LNCaP clone FGC (cell line): ENCODE results near the gene IQGAP2.

Experiments used
- DNase-seq: peaks from one replicate; pipeline ENCODE4 v3.0.0-alpha.2; 2011; ENCODE audit warnings: low read depth
- H3K4me3 ChIP-seq: 2 replicates; pipeline ENCODE4 v1.5.1; 2011; ENCODE audit warnings: mild to moderate bottlenecking, low read depth, low read length, control low read depth
- CTCF ChIP-seq: IDR thresholded peaks from 2 replicates; pipeline ENCODE4 v1.5.1; 2012; ENCODE audit warnings: mild to moderate bottlenecking; ENCODE audit not compliant: control insufficient read depth, insufficient read depth; ENCODE audit errors: extremely low read depth

The IQGAP2 gene

GRCh38 chr5:76391014-76391413 lies 12.1 kb upstream of the IQGAP2 start:
- H3K4me3 ChIP-seq: no peak overlapping the region
- no peak for DNase-seq
- no peak for TF ChIP-seq CTCF

- DNase-seq: no peak
- H3K4me3 ChIP-seq: no peak overlapping the region
- no peak for TF ChIP-seq CTCF
Measured at GRCh38 chr5:76393035-76393680, 9.9 kb upstream of the IQGAP2 start.

- no peak for DNase-seq
- TF ChIP-seq CTCF: no peak
Measured at GRCh38 chr5:76397200-76397599, 5.9 kb upstream of the IQGAP2 start.

GRCh38 chr5:76399268-76399667 lies 3.8 kb upstream of the IQGAP2 start:
- H3K4me3 ChIP-seq: no peak overlapping the region

More at GRCh38 chr5:76397200-76397599, 5.9 kb upstream of the IQGAP2 start:
- H3K4me3 ChIP-seq: no peak overlapping the region

GRCh38 chr5:76400466-76400865 lies 2.6 kb upstream of the IQGAP2 start:
- H3K4me3 ChIP-seq: no peak overlapping the region
- DNase-seq: no peak
- TF ChIP-seq CTCF: no peak

More at GRCh38 chr5:76399268-76399667, 3.8 kb upstream of the IQGAP2 start:
- DNase-seq: no peak
- no peak for TF ChIP-seq CTCF

GRCh38 chr5:76401801-76402250 lies 1.3 kb upstream of the IQGAP2 start:
- H3K4me3 ChIP-seq: no peak overlapping the region
- no peak for TF ChIP-seq CTCF
- DNase-seq: no peak
